HG02763 (cell line): ENCODE measurements around the gene FLNA.
"Not testable (repeated sequence)": the region's sequence is repeated elsewhere in the genome, so short reads cannot be mapped to it uniquely, and the experiment has no call there.

Experiments
- ATAC-seq: cut with Tn5 transposase; IDR thresholded peaks from one replicate; pipeline ENCODE4 v1.9.1; 2021; ENCODE audit warnings: mild to moderate bottlenecking, moderate library complexity; ENCODE audit not compliant: unreplicated experiment

FLNA gene

DNA sequence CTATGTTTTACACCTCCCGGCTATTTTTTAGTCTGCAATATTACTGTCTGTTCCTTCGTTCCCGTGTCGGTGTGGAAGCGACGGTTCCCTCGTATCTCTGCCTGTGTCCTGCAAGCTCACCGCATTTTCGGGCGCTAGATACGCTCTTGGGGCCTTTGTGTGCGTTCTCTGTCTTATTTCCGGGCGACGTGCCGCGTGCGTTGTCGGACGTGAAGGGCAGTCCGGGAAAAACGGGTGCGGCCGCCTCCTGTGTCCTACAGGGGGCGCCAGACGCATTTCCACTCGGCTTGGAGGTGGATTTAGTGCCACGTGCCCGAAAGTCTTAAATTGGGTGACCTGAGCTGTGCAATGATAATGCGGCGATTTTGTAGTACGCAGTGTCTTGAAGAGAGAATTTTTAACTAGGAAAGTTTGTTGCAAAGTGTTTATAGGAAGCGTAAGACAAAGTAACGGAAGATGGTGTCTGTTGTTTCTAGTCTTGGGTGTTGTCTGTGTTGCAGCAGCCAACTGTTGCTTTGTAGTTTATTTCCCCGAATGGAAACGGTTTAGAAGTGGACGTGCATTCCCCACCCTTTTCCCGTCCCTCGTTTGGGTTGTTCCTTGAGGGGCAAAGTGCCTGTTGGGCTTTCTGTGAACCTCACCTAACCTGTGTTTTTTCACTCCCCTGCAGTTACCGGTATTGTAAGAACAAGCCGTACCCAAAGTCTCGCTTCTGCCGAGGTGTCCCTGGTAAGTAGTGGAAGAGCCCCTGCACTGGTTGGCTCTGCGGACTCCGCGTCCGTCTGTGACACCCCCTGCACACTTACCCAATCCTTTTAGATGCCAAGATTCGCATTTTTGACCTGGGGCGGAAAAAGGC is 24.5 kb upstream of the FLNA start:
- no peak for ATAC-seq

DNA sequence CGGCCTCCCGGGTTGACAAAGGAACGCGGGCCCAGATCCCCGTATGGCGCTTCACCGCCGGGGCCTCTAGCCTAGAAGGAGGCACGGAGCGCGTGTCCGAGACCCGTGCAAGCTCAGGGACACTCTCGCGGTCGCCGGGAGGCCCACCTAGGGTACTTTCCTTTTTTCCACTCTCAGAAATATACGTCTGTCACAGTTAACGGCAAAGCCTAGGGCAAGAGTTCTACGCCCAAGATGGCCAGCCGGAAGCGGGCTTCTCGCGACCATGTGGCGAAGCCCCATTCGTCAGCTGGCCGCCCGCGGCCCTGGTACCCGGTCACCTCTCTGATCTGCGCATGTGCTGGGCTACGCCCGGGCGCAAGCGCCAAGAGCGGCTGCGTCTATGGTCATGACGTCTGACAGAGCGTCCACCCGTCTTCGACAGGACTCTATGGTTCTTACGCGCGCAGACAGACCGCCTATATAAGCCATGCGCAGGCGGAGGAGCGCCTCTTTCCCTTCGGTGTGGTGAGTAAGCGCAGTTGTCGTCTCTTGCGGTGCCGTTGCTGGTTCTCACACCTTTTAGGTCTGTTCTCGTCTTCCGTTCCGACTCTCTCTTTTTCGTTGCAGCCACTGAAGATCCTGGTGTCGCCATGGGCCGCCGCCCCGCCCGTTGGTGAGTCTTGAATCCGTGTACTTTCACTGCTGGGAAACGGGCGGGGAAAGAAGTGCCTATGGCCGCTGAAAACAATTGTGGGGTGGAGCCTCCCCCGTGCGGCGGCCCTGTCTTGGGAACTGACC is 23.6 kb upstream of the FLNA start, which contains the start of gene RPL10:
Gene RPL10, plus strand, starts transcription at position 490 of the 780 bp plus-strand sequence. Its CDS starts 143 bp downstream, at position 633.
- peak; percentile 77 for ATAC-seq

DNA sequence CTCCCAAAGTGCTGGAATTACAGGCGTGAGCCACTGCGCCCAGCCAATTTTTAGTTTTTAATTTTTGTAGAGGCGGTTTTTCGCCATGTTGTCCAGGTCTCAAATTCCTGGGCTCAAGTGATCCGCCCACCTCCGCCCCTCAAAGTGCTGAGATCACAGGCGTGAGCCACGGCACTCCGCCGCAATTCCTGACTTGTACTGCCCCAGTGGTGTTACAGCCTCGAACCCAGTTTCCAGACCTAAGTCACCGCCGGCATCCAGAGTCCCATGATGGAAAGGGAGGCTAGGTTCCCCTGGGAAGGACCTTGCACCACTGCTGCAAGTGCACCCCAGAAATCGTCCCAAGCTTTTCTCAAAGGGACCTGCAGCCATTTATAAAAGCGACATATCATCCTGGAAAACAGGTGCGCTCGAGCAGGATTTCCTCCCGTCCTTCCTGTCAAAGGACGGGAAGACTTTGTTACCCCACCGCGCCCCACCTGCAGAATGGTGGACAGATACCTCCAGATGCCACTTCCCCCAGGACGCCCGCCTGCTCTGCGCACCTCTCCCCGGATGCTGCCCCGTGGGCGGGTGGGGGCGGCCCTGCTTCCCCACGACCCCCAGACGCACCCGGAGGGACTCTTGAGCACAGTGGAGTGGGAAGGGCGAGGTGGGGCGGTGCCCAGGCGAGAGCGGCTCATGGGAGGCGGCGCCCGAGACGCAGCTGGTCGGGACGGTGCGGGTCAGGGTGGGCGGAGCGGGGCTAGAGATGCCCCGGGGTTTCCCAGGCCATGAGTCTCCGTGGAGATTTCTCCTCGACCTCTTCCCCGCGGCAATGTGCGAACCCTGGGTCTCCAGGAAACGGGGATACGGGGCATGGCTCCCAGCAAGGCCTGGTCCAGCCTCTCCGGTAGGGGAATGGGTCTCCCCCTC is 22.8 kb upstream of the FLNA start:
- ATAC-seq, result peak; percentile 64

DNA sequence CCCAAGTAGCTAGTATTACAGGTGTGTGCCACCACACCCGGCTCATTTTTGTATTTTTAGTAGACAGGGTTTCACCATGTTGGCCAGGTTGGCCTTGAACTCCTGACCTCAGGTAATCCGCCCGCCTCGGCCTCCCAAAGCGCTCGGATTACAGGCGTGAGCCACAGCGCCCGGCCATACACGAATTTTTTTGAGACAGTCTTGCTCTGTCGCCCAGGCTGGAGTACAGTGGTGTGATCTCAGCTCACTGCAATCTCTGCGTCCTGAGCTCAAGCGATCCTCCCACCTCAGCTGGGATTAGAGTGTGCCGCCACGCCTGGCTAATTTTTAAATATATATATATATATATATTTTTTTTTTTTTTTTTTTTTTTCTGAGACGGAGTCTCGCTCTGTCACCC is 21.9 kb upstream of the FLNA start:
- ATAC-seq, result not testable (repeated sequence)

DNA sequence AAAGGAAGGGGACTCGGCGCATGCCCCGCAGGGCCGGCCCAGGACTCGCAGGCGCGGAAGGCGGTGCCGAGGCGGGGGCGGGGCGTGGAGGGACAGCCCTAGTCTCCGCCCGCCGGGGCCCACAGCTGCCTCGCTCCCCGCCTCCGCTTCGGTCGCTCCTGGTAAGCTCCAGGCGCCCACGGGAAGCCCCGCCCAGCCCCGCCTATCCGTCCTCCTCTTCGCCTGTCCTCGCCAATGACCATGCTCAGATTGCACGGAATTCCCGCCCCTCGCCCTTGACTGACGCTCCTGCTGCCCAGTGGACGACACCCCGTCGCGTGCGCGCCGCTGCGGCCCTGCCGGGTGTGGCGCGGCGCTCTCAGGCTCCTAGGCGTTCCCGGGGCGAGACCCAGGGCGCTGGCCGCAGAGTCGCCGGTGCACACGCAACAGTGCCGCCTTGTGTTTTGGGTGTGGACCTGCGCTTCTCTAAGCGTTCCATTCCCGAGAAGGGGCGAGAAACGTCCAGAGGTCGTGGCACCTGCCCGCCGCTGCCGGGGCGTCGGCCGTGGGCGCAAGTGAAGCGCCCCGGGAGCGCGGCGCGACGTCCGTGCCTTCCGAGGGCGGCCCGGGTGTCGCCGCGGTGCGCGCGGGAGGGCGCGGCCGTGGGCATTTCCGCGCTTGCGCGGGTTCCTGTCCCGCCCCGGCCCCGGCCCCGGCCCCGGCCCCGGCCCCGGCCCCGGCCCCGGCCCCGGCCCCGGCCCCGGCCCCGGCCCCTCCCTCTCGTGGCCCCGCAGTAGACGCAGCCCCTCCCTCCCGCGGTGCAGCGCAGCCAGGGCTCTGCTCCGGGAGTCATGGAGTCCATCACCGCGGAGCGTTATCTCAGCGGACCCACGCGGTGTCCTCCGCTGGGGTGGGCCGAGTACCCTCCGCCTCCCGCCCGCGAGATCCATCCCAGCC is 15.6 kb upstream of the FLNA start:
- peak; percentile 66 for ATAC-seq

DNA sequence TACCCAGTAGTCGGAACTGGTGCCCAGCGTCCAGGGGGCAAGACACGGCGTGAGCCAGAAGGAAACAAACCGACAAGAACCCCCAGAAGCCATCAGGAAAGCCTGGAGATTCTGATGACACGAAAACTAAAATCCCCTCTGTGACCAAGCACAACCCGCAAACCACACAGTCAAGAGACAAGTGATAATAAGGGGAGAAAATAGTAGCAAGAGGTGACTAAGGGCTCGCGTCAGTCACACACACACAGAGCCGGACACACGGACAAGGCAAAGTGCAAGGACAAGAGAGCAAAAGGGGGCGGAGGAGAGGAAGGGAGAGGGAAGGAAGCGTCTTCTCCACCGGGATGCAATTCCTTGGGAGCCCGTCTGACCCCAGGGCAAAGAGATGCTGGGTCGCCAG is 14.2 kb upstream of the FLNA start:
- not testable (repeated sequence) for ATAC-seq

DNA sequence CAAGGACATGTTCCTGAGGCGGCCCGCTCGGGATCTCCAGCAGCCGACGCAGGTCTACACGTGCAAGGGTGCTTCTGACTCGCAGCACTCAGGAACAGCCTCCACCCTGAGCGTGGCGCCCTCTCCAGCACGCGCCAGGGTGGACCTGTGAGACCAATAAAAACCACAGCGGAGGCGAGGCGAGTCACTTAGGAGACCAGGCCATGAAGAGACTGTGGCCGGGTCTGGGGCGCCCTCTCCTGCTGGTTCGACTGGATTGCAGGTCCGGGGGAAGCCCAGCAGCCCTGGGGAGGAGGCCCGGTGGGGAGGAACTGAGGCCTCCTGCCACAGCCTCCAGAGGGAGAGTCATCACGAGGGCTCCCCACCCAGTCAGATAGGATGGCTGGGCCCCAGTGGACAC is 13.7 kb upstream of the FLNA start:
- not testable (repeated sequence) for ATAC-seq

DNA sequence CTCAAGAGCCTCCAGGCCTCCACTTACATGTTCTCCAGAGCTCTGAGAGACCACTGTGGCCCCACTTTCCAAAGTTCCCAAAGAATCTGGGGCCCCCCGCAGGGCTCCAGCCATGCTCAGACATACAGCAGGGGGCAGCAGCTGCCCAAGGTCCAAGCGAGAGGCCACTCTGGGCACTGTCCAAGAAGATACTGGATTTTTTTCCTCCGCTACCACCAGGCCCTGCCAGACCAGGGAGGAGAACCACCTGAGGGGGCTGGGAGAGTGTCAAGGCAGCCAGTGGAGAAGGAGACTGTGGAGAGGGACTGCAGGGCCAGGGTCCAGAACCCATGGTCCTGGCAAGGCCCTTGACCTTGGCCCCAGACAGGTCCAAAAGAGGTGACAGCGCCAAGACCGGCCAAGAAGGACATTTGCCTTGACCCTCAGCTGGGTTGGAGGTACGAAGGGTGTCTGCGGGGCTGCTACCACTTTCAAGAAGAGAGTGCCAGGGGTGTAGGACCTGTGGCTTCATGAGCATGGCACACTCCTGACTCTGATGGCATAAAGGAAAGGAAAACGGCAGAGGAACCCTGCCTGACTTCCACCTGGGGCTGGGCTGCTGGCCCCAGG is 10.0 kb upstream of the FLNA start:
- ATAC-seq, result no peak

DNA sequence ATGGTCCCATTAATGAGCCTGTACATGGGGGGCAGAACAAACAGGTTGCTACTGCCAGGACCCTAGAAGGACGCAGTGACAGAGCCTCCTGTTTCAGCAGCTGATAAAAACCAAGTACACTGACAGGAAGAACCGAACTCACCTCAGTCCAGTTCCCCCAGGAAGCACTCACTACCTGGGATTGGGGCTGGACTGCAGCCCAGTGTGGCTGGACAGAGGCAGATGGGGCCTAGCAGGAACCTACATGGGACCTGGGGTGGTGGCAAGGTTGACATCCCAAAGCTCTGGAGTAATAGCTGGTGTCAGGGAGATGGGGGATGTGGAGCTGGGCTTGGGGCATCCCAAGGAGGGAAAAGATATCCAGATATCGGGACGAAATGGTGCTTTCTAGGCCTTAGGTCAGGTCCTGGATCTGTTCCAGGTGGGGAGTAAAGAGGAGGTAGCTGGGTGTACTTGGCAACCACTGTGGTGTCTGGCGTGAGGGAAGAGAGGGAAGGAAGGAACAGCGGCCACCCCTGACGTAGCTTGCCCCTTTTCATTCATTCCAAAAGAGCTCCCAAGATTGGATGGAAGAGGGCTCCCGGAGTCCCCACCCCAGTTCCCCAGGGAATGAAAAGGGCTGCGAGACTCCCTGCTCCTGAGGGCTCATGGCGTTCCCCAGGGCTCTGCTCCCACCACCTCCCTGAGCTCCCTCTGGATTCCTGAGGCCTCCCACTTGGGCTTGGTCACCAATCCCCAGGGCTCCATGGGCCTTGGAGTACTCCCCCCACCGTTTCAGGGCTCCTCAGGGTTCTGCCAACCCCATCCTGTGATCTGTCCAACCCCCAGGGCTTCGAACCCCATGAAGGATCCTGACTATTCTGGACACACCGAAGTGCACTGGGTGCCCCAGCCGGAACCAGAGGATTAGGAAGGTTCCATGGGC is 9.2 kb upstream of the FLNA start:
- no peak for ATAC-seq

DNA sequence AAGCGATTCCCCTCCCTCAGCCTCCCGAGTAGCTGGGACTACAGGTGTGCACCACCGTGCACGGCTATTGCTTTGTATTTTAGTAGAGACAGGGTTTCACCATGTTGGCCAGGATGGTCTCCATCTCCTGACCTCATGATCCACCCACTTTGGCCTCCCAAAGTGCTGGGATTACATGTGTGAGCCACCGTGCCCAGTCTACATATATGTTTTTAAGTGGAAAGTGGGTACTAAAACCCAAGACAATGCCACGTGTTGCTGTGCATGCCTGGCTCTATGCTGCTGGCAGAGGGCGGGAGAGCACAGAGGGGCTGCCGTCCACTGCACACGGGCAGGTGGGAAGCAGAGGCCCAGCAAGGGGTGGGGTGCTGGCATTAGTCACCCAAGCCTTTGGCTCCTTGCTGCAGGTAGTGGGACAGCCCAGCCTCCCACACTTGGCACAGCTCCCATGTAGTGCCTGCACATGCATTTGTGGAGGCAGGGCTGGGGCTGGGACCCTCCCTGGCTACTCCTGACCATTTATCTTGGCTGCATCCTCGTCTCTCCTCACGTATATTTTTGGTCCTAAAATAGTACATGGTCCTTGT is 8.1 kb upstream of the FLNA start:
- no peak for ATAC-seq

DNA sequence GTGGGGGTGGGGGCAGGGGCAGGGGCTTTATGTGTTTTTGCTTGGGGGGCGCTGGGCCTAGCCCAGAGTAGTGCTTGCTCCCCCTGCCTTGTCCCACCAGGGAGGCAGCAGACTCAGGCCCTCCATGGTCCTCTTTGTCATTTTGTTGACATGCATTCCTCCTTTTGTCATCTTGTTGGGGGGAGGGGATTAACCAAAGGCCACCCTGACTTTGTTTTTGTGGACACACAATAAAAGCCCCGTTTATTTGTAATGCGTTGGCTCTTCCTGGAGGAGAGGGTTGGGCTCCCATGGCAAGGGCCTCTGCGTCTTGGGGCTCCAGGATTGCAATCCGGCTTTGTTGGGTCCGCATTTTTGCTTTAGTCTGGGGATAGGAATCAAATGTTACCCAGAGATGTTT is 6.8 kb upstream of the FLNA start:
- no peak for ATAC-seq

DNA sequence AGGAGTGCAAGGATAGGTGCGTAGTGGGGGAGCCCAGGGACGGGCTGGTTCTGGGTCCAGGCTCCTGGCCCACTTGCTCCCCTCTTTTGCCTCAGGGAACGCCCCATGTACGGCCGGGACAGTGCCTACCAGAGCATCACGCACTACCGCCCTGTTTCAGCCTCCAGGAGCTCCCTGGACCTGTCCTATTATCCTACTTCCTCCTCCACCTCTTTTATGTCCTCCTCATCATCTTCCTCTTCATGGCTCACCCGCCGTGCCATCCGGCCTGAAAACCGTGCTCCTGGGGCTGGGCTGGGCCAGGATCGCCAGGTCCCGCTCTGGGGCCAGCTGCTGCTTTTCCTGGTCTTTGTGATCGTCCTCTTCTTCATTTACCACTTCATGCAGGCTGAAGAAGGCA is 6.4 kb upstream of the FLNA start:
- ATAC-seq, result no peak

DNA sequence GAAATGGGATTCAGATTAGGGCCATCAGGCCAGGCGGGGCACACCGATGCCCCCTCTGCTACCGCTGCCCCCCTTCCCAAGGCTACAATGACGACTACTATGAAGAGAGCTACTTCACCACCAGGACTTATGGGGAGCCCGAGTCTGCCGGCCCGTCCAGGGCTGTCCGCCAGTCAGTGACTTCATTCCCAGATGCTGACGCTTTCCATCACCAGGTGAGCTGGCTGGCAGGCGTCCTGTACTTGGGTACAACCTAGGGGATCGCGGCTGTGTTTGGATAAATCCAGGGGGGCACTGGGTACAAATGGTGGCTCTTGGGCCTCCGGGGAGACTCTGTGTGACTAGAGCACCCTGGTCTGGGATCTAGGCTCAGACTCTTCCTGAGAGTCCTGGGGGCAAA is 5.7 kb upstream of the FLNA start:
- ATAC-seq, result no peak

DNA sequence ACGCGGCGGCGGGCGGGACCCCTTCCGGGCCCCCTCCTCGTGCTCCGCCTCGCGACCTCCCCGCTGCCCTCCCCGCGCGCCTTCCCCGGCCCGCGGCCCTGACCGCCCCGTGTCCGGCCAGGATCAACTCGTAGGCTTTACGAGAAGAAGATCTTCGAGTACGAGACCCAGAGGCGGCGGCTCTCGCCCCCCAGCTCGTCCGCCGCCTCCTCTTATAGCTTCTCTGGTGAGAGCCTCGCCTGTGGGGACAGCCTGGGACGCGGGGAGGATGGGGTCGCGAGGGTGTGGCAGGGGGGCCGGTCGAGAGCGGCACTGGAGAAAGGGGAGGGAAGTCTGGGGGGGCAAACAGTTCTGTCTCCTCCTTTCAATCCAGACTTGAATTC is 5.1 kb upstream of the FLNA start:
- ATAC-seq, result no peak

DNA sequence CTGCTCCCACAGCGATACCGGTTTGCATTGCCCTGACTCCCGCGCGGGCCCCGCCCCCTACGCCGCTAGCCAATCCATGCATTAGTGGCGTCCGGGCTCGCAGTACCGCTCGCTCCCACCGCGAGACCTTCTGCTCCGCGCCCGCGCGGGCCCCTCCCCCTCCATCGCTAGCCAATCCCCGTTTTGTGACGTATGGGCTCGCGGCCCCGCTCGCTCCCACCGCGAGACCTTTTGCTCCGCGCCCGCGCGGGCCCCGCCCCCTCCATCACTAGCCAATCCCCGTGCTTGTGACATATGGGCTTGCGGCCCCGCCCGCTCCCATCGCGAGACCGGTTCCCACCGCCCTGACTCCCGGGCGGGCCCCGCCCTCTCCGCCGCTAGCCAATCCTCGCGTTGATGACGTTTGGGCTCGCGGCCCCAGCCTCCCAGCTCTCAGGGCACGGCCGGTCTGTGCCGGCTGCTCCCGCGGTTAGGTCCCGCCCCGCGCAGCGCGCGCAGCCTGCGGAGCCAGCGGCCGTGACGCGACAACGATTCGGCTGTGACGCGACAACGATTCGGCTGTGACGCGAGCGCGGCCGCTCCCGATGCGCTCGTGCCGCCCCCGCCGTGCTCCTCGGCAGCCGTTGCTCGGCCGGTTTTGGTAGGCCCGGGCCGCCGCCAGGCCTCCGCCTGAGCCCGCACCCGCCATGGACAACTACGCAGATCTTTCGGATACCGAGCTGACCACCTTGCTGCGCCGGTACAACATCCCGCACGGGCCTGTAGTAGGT is 4.5 kb upstream of the FLNA start, which contains the start of gene EMD:
Gene EMD, plus strand, starts transcription at position 497 of the 770 bp plus-strand sequence. Its CDS starts 190 bp downstream, at position 687.
- peak; percentile 75 for ATAC-seq

DNA sequence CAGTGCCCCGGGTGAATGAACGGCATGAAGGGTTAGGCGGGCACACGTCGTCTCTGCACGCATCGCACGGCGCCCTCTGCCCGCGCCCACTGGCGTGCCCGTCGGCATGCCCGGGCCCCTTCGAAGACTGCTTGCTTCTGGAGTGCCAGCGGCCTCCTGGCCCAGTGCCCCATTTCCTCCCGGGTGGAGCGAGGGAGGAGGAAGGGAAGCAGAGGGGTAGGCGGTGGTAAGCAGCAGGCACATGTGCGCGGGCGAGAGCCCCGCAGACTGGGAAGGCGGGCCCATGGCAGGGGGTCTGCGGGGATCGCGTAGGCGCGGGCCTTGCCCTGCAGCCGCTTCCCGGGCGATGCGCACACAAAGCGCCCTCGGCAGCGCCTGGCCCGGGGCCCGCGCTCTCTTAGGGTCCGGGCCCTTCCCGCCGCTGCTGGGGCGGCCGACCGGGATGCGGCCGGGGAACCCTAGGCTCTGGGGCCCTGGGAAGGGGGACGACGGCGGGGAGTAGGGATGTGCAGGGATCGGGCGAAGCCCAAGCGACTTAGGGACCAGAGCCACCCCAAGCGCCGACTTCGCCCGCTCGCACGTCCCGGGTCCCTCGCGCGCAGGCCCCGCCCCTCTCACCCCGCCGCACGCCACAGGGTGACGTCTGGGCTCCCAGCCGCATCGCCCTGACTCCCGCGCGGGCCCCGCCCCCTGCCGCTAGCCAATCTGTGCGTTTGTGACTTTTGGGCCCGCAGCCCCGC is 3.8 kb upstream of the FLNA start:
- ATAC-seq, result peak; percentile 0
